HepG2 (cell line): ENCODE results near the gene NEU1. TPM values are rescaled to one million over a fixed set of nuclear protein-coding genes. Genes with fewer than 3 reads are reported as not detected.

Experiments used
- CEBPB ChIP-seq: IDR thresholded peaks from 2 replicates; pipeline ENCODE4 v1.6.1; 2011; ENCODE audit warnings: low read depth, low read length, improper control_type of control experiment, borderline replicate concordance
- PAWR ChIP-seq: sonication (generic); formaldehyde crosslinking; IDR thresholded peaks from 2 replicates; pipeline ENCODE4 v1.4.0; 2020; ENCODE audit warnings: missing genetic modification reagents, mild to moderate bottlenecking, borderline replicate concordance
- POLR2G ChIP-seq: fragments of 200-400 bp; formaldehyde crosslinking; IDR thresholded peaks from 2 replicates; pipeline ENCODE4 v1.6.1; 2018; ENCODE audit warnings: mild to moderate bottlenecking, low read depth, low read length, moderate library complexity
- SP140L ChIP-seq: sonication (generic); formaldehyde crosslinking; IDR thresholded peaks from 2 replicates; pipeline ENCODE4 v1.4.0; 2020; ENCODE audit warnings: missing genetic modification reagents, borderline replicate concordance
- ZBTB20 ChIP-seq: sonication (generic); formaldehyde crosslinking; IDR thresholded peaks from 2 replicates; pipeline ENCODE4 v1.8.1; 2023; ENCODE audit warnings: missing genetic modification reagents, low read depth, mild to moderate bottlenecking, borderline replicate concordance
- ZBTB38 ChIP-seq: sonication (generic); formaldehyde crosslinking; IDR thresholded peaks from 2 replicates; pipeline ENCODE4 v1.5.1; 2020; ENCODE audit warnings: mild to moderate bottlenecking, missing genetic modification reagents
- ZNF317 ChIP-seq: sonication (generic); formaldehyde crosslinking; IDR thresholded peaks from 2 replicates; pipeline ENCODE4 v1.5.0; 2020; ENCODE audit warnings: mild to moderate bottlenecking, missing genetic modification reagents
- ZNF530 ChIP-seq: sonication (generic); formaldehyde crosslinking; IDR thresholded peaks from 2 replicates; pipeline ENCODE4 v1.5.0; 2020; ENCODE audit warnings: low read depth, mild to moderate bottlenecking, missing genetic modification reagents
- ZNF790 ChIP-seq: sonication (generic); formaldehyde crosslinking; IDR thresholded peaks from 2 replicates; pipeline ENCODE4 v1.8.0; 2022; ENCODE audit warnings: missing genetic modification reagents, mild to moderate bottlenecking, borderline replicate concordance
- polyA plus RNA-seq, 8 experiments: library from polyadenylated mRNA; depleted of rRNA in 3 of 8; stranded (reverse) in 7 of 8; unstranded in 1 of 8; fragments of >200 nt; fragmentation: Illumina TruSeq in 4 of 8; extraction: Trizol in 4 of 8; gene quantifications; 2 replicates each; pipeline versions ENCODE4 v1.2.1 to v1.2.3, GENCODE V29; 2011 to 2016; ENCODE audit warnings: low read depth in 4 of 8, missing spikeins in 1 of 8, mixed read lengths in 1 of 8; ENCODE audit not compliant: insufficient read depth in 1 of 8
- total RNA-seq, 5 experiments: library from RNA; depleted of rRNA; stranded (reverse); fragments of >200 nt; fragmentation: Illumina TruSeq; extraction: Trizol; gene quantifications; 2 replicates each; pipeline ENCODE4 v1.2.3, GENCODE V29; 2016; ENCODE audit warnings: low read depth in 1 of 5
- TF ChIP-seq, protein P1 (sequence below): sonication (generic); formaldehyde crosslinking; IDR thresholded peaks from 2 replicates; pipeline ENCODE4 v1.9.0; 2022; ENCODE audit warnings: low read depth, missing genetic modification reagents
- TF ChIP-seq, protein P2 (sequence below): sonication (generic); formaldehyde crosslinking; IDR thresholded peaks from one replicate; pipeline ENCODE4 v1.5.1; 2020; ENCODE audit warnings: mild to moderate bottlenecking, missing genetic modification reagents; ENCODE audit errors: not compliant biosample characterization
- TF ChIP-seq, protein P3 (sequence below): sonication (generic); formaldehyde crosslinking; IDR thresholded peaks from 2 replicates; pipeline ENCODE4 v1.5.1; 2020; ENCODE audit warnings: mild to moderate bottlenecking, missing genetic modification reagents, borderline replicate concordance

NEU1 gene
- total and polyA plus RNA-seq, 2 of the 13 experiments (the other 11 are each of a cell fraction or from before 2014, with no cell fraction given), result 215 to 297 TPM

DNA sequence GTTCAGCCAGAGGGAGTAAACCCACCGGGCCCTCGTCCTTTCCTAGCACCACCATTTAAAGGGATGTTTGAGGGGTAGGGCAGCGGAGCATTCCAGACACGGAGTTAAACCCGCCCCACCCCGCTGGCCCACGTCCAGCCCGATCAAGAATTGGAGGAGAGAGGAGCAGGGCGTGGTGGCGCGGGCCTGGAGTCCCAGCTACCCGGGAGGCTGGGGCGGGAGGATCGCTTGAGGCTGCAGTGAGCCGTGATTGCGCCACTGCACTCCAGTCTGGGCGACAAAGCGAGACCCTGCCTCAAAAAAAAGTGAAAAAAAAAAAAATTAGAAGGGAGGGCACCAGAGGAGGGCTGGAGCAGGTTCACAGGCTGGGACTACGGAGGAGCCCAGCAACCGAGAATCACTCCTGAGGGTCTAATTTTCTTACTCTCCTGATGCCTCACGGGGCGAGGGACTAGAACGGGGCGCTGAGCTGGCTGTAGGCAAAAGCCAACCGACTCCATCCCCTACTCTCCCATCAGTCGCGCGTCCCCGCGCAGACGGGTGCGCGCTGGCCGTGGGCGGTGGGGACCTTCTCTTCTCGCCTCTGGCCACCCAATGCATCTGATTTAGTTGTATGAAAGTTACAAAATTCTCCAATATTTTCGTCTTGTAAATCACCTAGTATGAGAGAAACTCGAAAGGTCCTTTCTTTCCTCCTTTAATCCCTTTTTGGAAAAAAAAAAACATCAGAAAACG, 41.2 kb downstream of the NEU1 start (continued):
- TF ChIP-seq, protein P1, sequence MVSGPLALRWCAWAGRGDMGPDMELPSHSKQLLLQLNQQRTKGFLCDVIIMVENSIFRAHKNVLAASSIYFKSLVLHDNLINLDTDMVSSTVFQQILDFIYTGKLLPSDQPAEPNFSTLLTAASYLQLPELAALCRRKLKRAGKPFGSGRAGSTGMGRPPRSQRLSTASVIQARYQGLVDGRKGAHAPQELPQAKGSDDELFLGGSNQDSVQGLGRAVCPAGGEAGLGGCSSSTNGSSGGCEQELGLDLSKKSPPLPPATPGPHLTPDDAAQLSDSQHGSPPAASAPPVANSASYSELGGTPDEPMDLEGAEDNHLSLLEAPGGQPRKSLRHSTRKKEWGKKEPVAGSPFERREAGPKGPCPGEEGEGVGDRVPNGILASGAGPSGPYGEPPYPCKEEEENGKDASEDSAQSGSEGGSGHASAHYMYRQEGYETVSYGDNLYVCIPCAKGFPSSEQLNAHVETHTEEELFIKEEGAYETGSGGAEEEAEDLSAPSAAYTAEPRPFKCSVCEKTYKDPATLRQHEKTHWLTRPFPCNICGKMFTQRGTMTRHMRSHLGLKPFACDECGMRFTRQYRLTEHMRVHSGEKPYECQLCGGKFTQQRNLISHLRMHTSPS (CRISPR knock-in tag), result no peak
- TF ChIP-seq ZBTB20 (CRISPR knock-in tag) (no peak), CEBPB (0 out of 2 replicates have a peak, but pooled peaks have one; percentile 5), PAWR (CRISPR knock-in tag) (no peak), ZNF317 (CRISPR knock-in tag) (no peak), ZBTB38 (CRISPR knock-in tag) (peak; percentile 95), ZNF790 (CRISPR knock-in tag) (no peak), SP140L (CRISPR knock-in tag) (no peak), POLR2G (peak; percentile 66), ZNF530 (no peak)
- TF ChIP-seq, protein P2, sequence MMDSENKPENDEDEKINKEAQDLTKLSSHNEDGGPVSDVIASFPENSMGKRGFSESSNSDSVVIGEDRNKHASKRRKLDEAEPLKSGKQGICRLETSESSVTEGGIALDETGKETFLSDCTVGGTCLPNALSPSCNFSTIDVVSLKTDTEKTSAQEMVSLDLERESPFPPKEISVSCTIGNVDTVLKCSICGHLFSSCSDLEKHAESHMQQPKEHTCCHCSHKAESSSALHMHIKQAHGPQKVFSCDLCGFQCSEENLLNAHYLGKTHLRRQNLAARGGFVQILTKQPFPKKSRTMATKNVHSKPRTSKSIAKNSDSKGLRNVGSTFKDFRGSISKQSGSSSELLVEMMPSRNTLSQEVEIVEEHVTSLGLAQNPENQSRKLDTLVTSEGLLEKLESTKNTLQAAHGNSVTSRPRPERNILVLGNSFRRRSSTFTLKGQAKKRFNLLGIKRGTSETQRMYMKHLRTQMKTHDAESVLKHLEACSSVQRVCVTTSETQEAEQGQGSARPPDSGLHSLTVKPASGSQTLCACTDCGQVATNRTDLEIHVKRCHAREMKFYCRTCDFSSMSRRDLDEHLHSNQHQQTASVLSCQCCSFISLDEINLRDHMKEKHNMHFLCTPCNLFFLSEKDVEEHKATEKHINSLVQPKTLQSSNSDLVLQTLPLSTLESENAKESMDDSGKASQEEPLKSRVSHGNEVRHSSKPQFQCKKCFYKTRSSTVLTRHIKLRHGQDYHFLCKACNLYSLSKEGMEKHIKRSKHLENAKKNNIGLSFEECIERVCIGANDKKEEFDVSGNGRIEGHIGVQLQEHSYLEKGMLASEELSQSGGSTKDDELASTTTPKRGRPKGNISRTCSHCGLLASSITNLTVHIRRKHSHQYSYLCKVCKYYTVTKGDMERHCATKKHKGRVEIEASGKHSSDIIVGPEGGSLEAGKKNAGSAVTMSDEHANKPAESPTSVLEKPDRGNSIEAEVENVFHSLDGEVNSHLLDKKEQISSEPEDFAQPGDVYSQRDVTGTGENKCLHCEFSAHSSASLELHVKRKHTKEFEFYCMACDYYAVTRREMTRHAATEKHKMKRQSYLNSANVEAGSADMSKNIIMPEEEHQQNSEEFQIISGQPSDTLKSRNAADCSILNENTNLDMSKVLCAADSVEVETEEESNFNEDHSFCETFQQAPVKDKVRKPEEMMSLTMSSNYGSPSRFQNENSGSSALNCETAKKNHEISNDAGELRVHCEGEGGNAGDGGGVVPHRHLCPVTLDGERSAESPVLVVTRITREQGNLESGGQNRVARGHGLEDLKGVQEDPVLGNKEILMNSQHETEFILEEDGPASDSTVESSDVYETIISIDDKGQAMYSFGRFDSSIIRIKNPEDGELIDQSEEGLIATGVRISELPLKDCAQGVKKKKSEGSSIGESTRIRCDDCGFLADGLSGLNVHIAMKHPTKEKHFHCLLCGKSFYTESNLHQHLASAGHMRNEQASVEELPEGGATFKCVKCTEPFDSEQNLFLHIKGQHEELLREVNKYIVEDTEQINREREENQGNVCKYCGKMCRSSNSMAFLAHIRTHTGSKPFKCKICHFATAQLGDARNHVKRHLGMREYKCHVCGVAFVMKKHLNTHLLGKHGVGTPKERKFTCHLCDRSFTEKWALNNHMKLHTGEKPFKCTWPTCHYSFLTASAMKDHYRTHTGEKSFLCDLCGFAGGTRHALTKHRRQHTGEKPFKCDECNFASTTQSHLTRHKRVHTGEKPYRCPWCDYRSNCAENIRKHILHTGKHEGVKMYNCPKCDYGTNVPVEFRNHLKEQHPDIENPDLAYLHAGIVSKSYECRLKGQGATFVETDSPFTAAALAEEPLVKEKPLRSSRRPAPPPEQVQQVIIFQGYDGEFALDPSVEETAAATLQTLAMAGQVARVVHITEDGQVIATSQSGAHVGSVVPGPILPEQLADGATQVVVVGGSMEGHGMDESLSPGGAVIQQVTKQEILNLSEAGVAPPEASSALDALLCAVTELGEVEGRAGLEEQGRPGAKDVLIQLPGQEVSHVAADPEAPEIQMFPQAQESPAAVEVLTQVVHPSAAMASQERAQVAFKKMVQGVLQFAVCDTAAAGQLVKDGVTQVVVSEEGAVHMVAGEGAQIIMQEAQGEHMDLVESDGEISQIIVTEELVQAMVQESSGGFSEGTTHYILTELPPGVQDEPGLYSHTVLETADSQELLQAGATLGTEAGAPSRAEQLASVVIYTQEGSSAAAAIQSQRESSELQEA (CRISPR knock-in tag), result no peak
- TF ChIP-seq, protein P3, sequence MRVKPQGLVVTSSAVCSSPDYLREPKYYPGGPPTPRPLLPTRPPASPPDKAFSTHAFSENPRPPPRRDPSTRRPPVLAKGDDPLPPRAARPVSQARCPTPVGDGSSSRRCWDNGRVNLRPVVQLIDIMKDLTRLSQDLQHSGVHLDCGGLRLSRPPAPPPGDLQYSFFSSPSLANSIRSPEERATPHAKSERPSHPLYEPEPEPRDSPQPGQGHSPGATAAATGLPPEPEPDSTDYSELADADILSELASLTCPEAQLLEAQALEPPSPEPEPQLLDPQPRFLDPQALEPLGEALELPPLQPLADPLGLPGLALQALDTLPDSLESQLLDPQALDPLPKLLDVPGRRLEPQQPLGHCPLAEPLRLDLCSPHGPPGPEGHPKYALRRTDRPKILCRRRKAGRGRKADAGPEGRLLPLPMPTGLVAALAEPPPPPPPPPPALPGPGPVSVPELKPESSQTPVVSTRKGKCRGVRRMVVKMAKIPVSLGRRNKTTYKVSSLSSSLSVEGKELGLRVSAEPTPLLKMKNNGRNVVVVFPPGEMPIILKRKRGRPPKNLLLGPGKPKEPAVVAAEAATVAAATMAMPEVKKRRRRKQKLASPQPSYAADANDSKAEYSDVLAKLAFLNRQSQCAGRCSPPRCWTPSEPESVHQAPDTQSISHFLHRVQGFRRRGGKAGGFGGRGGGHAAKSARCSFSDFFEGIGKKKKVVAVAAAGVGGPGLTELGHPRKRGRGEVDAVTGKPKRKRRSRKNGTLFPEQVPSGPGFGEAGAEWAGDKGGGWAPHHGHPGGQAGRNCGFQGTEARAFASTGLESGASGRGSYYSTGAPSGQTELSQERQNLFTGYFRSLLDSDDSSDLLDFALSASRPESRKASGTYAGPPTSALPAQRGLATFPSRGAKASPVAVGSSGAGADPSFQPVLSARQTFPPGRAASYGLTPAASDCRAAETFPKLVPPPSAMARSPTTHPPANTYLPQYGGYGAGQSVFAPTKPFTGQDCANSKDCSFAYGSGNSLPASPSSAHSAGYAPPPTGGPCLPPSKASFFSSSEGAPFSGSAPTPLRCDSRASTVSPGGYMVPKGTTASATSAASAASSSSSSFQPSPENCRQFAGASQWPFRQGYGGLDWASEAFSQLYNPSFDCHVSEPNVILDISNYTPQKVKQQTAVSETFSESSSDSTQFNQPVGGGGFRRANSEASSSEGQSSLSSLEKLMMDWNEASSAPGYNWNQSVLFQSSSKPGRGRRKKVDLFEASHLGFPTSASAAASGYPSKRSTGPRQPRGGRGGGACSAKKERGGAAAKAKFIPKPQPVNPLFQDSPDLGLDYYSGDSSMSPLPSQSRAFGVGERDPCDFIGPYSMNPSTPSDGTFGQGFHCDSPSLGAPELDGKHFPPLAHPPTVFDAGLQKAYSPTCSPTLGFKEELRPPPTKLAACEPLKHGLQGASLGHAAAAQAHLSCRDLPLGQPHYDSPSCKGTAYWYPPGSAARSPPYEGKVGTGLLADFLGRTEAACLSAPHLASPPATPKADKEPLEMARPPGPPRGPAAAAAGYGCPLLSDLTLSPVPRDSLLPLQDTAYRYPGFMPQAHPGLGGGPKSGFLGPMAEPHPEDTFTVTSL (CRISPR knock-in tag), result no peak
